Hepatocyte (in vitro differentiated cells): ENCODE results near the gene EHD3. TPM values are rescaled to one million over a fixed set of nuclear protein-coding genes. Genes with fewer than 3 reads are reported as not detected.
"Not testable (repeated sequence)": the region's sequence is repeated elsewhere in the genome, so short reads cannot be mapped to it uniquely, and the experiment has no call there.

ENCODE experiments used
- DNase-seq: peaks from one replicate; pipeline ENCODE4 v3.0.0-alpha.2; 2016; ENCODE audit warnings: low spot score
- H2AFZ ChIP-seq: fragments of 200-600 bp; sonication (generic); 2 replicates; pipeline ENCODE4 v1.6.0; 2016; ENCODE audit warnings: antibody characterized with exemption, mild to moderate bottlenecking
- H3K27ac ChIP-seq: fragments of 200-600 bp; sonication (generic); 2 replicates; pipeline ENCODE4 v1.5.1; 2016; ENCODE audit warnings: mild to moderate bottlenecking
- H3K27me3 ChIP-seq: fragments of 200-600 bp; sonication (generic); 2 replicates; pipeline ENCODE4 v1.6.1; 2016
- H3K36me3 ChIP-seq: fragments of 200-600 bp; sonication (generic); replicated peaks from 2 replicates; pipeline ENCODE4 v1.5.1; 2016; ENCODE audit warnings: low read depth; ENCODE audit not compliant: insufficient read depth
- H3K4me1 ChIP-seq: fragments of 200-600 bp; sonication (generic); 2 replicates; pipeline ENCODE4 v1.5.1; 2016; ENCODE audit warnings: mild to moderate bottlenecking, moderate library complexity; ENCODE audit not compliant: insufficient read depth
- H3K4me2 ChIP-seq: fragments of 200-600 bp; sonication (generic); 2 replicates; pipeline ENCODE4 v1.6.0; 2016
- H3K4me3 ChIP-seq: fragments of 200-600 bp; sonication (generic); 2 replicates; pipeline ENCODE4 v1.5.1; 2016; ENCODE audit warnings: mild to moderate bottlenecking
- H3K79me2 ChIP-seq: fragments of 200-600 bp; sonication (generic); 2 replicates; pipeline ENCODE4 v1.6.0; 2017; ENCODE audit warnings: mild to moderate bottlenecking
- H3K9me2 ChIP-seq: fragments of 200-600 bp; sonication (generic); replicated peaks from 2 replicates; pipeline ENCODE4 v1.6.0; 2017; ENCODE audit warnings: mild to moderate bottlenecking; ENCODE audit not compliant: insufficient read depth
- H3K9me3 ChIP-seq: fragments of 200-600 bp; sonication (generic); 2 replicates; pipeline ENCODE4 v1.5.1; 2016; ENCODE audit warnings: low read depth, mild to moderate bottlenecking
- H4K20me1 ChIP-seq: fragments of 200-600 bp; sonication (generic); 2 replicates; pipeline ENCODE4 v1.6.0; 2016; ENCODE audit warnings: mild to moderate bottlenecking; ENCODE audit not compliant: insufficient read depth, poor library complexity, severe bottlenecking
- CTCF ChIP-seq: fragments of 200-600 bp; sonication (generic); IDR thresholded peaks from 2 replicates; pipeline ENCODE4 v1.5.1; 2016; ENCODE audit warnings: antibody characterized with exemption, mild to moderate bottlenecking; ENCODE audit not compliant: poor library complexity
- EZH2 ChIP-seq: fragments of 200-600 bp; sonication (generic); IDR thresholded peaks from 2 replicates; pipeline ENCODE4 v1.6.1; 2016; ENCODE audit warnings: antibody characterized with exemption, mild to moderate bottlenecking, borderline replicate concordance
- EZH2phosphoT487 ChIP-seq: fragments of 200-600 bp; sonication (generic); IDR thresholded peaks from one replicate; pipeline ENCODE4 v1.6.1; 2018; ENCODE audit warnings: antibody characterized with exemption, mild to moderate bottlenecking, low read depth, moderate library complexity; ENCODE audit not compliant: unreplicated experiment, severe bottlenecking
- WGBS: methylation state at CpG from one replicate; pipeline ENCODE4 v1.1.6; 2016; ENCODE audit warnings: low lambda C conversion rate; ENCODE audit errors: missing lambda C conversion rate; 5-methylcytosine and 5-hydroxymethylcytosine counted together
- polyA plus RNA-seq: library from polyadenylated mRNA; unstranded; fragments of >200 nt; fragmentation: Nextera tagmentation; extraction: Ambion mirVana; gene quantifications from 2 replicates; pipeline ENCODE4 v1.2.1, GENCODE V29; 2016
- total RNA-seq: library from RNA; depleted of rRNA; stranded (reverse); fragments of >200 nt; gene quantifications from 2 replicates; pipeline ENCODE4 v1.2.3, GENCODE V29; 2014

The EHD3 gene
- total and polyA plus RNA-seq, 2 experiments from 2014 or later: 4.5 to 6.2 TPM

GRCh38 chr2:31275976-31276375 lies 42.0 kb downstream of the EHD3 start:
- Histone ChIP-seq H3K4me3 (no peak overlapping the region), H3K4me2 (no peak overlapping the region), H3K9me3 (no peaks in the 10 kb centered on the region), H2AFZ (no peak overlapping the region), H3K4me1 (no peaks in the 10 kb centered on the region), H4K20me1 (no peaks in the 10 kb centered on the region), H3K36me3 (no peaks in the 10 kb centered on the region), H3K79me2 (no peaks in the 10 kb centered on the region), H3K9me2 (no peaks in the 10 kb centered on the region), H3K27ac (no peak overlapping the region), H3K27me3 (no peaks in the 10 kb centered on the region)
- DNase-seq: no peak
- WGBS: 84% methylated on average over 5 of the region's 5 CpGs
- TF ChIP-seq CTCF (no peak), EZH2 (no peak), EZH2phosphoT487 (no peak)

- no peak overlapping the region for H3K27ac ChIP-seq
These were observed 43.7 kb downstream of the EHD3 start for GRCh38 chr2:31277621-31278020.

DNA sequence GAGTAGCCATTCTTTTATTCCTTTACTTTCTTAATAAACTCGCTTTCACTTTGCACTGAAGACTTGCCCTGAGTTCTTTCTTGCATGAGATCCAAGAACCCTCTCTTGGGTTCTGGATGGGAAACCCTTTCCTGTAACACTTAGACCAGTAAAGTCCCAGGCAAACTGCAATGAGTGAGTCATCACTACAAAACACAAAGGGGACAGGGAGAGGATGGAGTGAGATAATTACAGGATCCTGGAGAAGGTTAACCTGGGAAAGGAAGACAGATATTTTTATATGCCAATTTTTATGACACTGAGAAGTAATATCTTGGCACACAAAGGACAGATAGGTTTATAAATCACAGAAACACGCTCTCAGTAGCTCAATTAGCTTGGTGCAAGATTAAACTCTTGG lies 48.7 kb downstream of the EHD3 start:
- Histone ChIP-seq H2AFZ (no peak overlapping the region), H3K9me3 (no peaks in the 10 kb centered on the region), H3K4me2 (no peak overlapping the region), H3K79me2 (no peaks in the 10 kb centered on the region), H3K27ac (no peak overlapping the region), H3K4me1 (no peaks in the 10 kb centered on the region), H3K27me3 (no peaks in the 10 kb centered on the region), H3K4me3 (no peak overlapping the region), H3K36me3 (no peaks in the 10 kb centered on the region), H4K20me1 (no peaks in the 10 kb centered on the region), H3K9me2 (no peaks in the 10 kb centered on the region)
- WGBS: 96% methylated on average over 2 of the region's 2 CpGs
- no peak for DNase-seq
- no peak for TF ChIP-seq CTCF
- TF ChIP-seq EZH2: no peak
- TF ChIP-seq EZH2phosphoT487: no peak

More at GRCh38 chr2:31277621-31278020, 43.7 kb downstream of the EHD3 start:
- DNase-seq: no peak
- Histone ChIP-seq H3K4me1 (no peaks in the 10 kb centered on the region), H2AFZ (no peak overlapping the region), H3K4me3 (no peak overlapping the region), H3K36me3 (no peaks in the 10 kb centered on the region), H3K4me2 (no peak overlapping the region), H3K9me2 (no peaks in the 10 kb centered on the region), H3K27me3 (no peaks in the 10 kb centered on the region), H3K79me2 (no peaks in the 10 kb centered on the region), H3K9me3 (no peaks in the 10 kb centered on the region), H4K20me1 (no peaks in the 10 kb centered on the region)
- TF ChIP-seq CTCF (no peak), EZH2phosphoT487 (no peak), EZH2 (no peak)
- 86% methylated on average over 4 of the region's 4 CpGs for WGBS

- H3K27ac ChIP-seq, H3K4me2 ChIP-seq, H3K4me1 ChIP-seq, DNase-seq, H3K9me2 ChIP-seq, H3K79me2 ChIP-seq, H2AFZ ChIP-seq, H3K9me3 ChIP-seq, H3K36me3 ChIP-seq, H3K27me3 ChIP-seq, H4K20me1 ChIP-seq, H3K4me3 ChIP-seq: not testable (repeated sequence)
- 84% methylated on average over 7 of the region's 7 CpGs for WGBS
These were observed 49.4 kb downstream of the EHD3 start for GRCh38 chr2:31283193-31283919.
